Left lung (tissue), 10 donors: ENCODE measurements around the gene VAT1L. TPM values are rescaled to one million over a fixed set of nuclear protein-coding genes. Genes with fewer than 3 reads are reported as not detected.

ENCODE experiments used
- ATAC-seq: fragments of 200-7000 bp; cut with Tn5 transposase; one replicate; pipeline ENCODE4 v1.9.1; 2020; ENCODE audit warnings: moderate library complexity
- DNase-seq, 4 donors: peaks; one replicate each; pipeline ENCODE4 v3.0.0-alpha.2; 2013 to 2020
- H3K27ac ChIP-seq, 2 donors: fragments of 200-600 bp; sonication (generic) in 1 of 2; one replicate each; pipeline versions ENCODE4 v1.5.0 to v1.8.0; 2020 to 2021
- H3K27me3 ChIP-seq, 2 donors: fragments of 200-600 bp; sonication (generic) in 1 of 2; one replicate each; pipeline versions ENCODE4 v1.5.0 to v1.8.0; 2020 to 2021
- H3K36me3 ChIP-seq, 2 donors: fragments of 200-600 bp; sonication (generic) in 1 of 2; one replicate each; pipeline versions ENCODE4 v1.5.0 to v1.8.0; 2020 to 2021
- H3K4me1 ChIP-seq, 2 donors: fragments of 200-600 bp; one replicate each; pipeline ENCODE4 v1.8.0; 2021
- H3K4me3 ChIP-seq, 2 donors: fragments of 200-600 bp; sonication (generic) in 1 of 2; one replicate each; pipeline versions ENCODE4 v1.5.0 to v1.8.0; 2020 to 2021; ENCODE audit warnings: mild to moderate bottlenecking in 1 of 2
- H3K9me3 ChIP-seq, 2 donors: fragments of 200-600 bp; sonication (generic) in 1 of 2; one replicate each; pipeline versions ENCODE4 v1.5.0 to v1.8.0; 2020 to 2021
- CTCF ChIP-seq, 2 donors: fragments of 200-600 bp; sonication (generic) in 1 of 2; IDR thresholded peaks; one replicate each; pipeline versions ENCODE4 v1.5.0 to v1.8.0; 2021; ENCODE audit warnings: antibody characterized with exemption in 2 of 2
- intact Hi-C, 2 donors: fragments of 100-400 bp; cut with DNase I; formaldehyde crosslinking; loops; one replicate each; pipeline versions ENCODE4 v1.11.2 to v1.14.2; 2022
- polyA plus RNA-seq, 6 donors: library from polyadenylated mRNA; unstranded; fragments of 120-200 nt; gene quantifications; one replicate each; pipeline ENCODE4 v1.2.1, GENCODE V29; 2013; ENCODE audit not compliant: insufficient read length in 6 of 6
- total RNA-seq, 2 donors: library from RNA; stranded (reverse); fragmentation: NEBNext Ultra II Directional; extraction: Animal tissue kit (Norgen Biotek cat#: 25700); gene quantifications; one replicate each; pipeline ENCODE4 v1.2.1, GENCODE V29; 2021
- donor health status: DM: no; HTN: yes; CAD: no.
- donor health status: DM: no; HTN: no; CAD: no.

The VAT1L gene
- total and polyA plus RNA-seq, 8 donors = 0.26 to 9.2 (median 5.4) TPM

GRCh38 chr16:78028018-78028417, 239.7 kb downstream of the VAT1L start:
- H3K4me1 ChIP-seq = no peaks in the 10 kb centered on the region
- TF ChIP-seq CTCF (IDR thresholded peaks at IDR 0.05) = no peak
- H3K36me3 ChIP-seq = no peaks in the 10 kb centered on the region
- H3K9me3 ChIP-seq = no peaks in the 10 kb centered on the region
- no peak for ATAC-seq
- no peak for DNase-seq
- H3K4me3 ChIP-seq = no peak overlapping the region
- H3K27me3 ChIP-seq = no peaks in the 10 kb centered on the region
- no peak overlapping the region for H3K27ac ChIP-seq
- intact Hi-C loops = no loop called here

Other genes with a start within 250 kb of the VAT1L start
- 1 to 10 TPM; 6.4 to 9.4 TPM for gene NUDT7, start 66.0 kb upstream of the VAT1L start, total RNA-seq
- gene NUDT7, start 66.0 kb upstream of the VAT1L start, polyA plus RNA-seq = 10 to 100 TPM; 11.2 to 14.0 (median 11.5) TPM
- gene CLEC3A, start 234.0 kb downstream of the VAT1L start, total RNA-seq = not detected
- gene CLEC3A, start 234.0 kb downstream of the VAT1L start, polyA plus RNA-seq = under 1 TPM in 4 of 6 donors, not detected in 2; 0.14 to 0.22 (median 0.17) TPM